ENCODE data around the gene MAP3K5. TPM values are rescaled to one million over a fixed set of nuclear protein-coding genes. Genes with fewer than 3 reads are reported as not detected.

Gene MAP3K5
- total and polyA plus RNA-seq, 9 of the 15 experiments (the other 6 are each of a cell fraction or from before 2014, with no cell fraction given): 2.2 to 13.0 (median 9.9) TPM

GRCh38 chr6:136792410-136793262 is at the start of gene MAP3K5 (continued):
- TF ChIP-seq ETV1 (tag; conservative IDR thresholded peaks at IDR 0.05; ENCODE audit: low read depth) (peak; percentile 57), FOXA3 (CRISPR knock-in tag; conservative IDR thresholded peaks at IDR 0.05 in 1 of 2, IDR thresholded peaks at IDR 0.05 in 1 of 2) (peak; percentile 5 to 27; a peak in 1 of 4 replicates), FIP1L1 (IDR thresholded peaks at IDR 0.05; ENCODE audit: low read depth, low read length, poor library complexity, severe bottlenecking) (peak; percentile 78), SNIP1 (IDR thresholded peaks at IDR 0.05; ENCODE audit: low read depth) (no peak), SMARCE1 (IDR thresholded peaks at IDR 0.05) (peak; percentile 50; the same call in 1 of the 2 replicates), HMGXB4 (CRISPR knock-in tag; IDR thresholded peaks at IDR 0.05) (peak; percentile 95), E2F5 (CRISPR knock-in tag; IDR thresholded peaks at IDR 0.05) (peak; percentile 76), ZNF134 (CRISPR knock-in tag; conservative IDR thresholded peaks at IDR 0.05) (no peak), E2F3 (CRISPR knock-in tag; IDR thresholded peaks at IDR 0.05) (peak; percentile 83; the same call in 1 of the 2 replicates), HMG20A (CRISPR knock-in tag; conservative IDR thresholded peaks at IDR 0.05) (no peak), CREB1 (IDR thresholded peaks at IDR 0.05) (peak; percentile 27), CREB1 (CRISPR knock-in tag; IDR thresholded peaks at IDR 0.05) (no peak; the same call in 1 of the 2 replicates), ZNF76 (CRISPR knock-in tag; IDR thresholded peaks at IDR 0.05; ENCODE audit: borderline replicate concordance) (no peak), EGR1 (conservative IDR thresholded peaks at IDR 0.05) (peak; percentile 71), EP400 (IDR thresholded peaks at IDR 0.05) (peak; percentile 92), ZNF431 (CRISPR knock-in tag; IDR thresholded peaks at IDR 0.05) (no peak), SMARCA5 (IDR thresholded peaks at IDR 0.05) (0 out of 2 replicates have a peak, but pooled peaks have one; percentile 75), CTCFL (IDR thresholded peaks at IDR 0.05; ENCODE audit: borderline replicate concordance, insufficient read depth, low read depth, low read length, poor library complexity, severe bottlenecking) (peak; percentile 99), ZNF311 (CRISPR knock-in tag; IDR thresholded peaks at IDR 0.05) (0 out of 2 replicates have a peak, but pooled peaks have one; percentile 16), ZNF146 (CRISPR knock-in tag; IDR thresholded peaks at IDR 0.05; ENCODE audit: unreplicated experiment) (peak; percentile 47), SAP30 (IDR thresholded peaks at IDR 0.05; ENCODE audit: borderline replicate concordance, insufficient read depth, low read depth, low read length, poor library complexity, severe bottlenecking) (peak; percentile 11), SIN3A (IDR thresholded peaks at IDR 0.05; ENCODE audit: borderline replicate concordance in 2 of 2, control insufficient read depth in 1 of 2, low read depth in 2 of 2, low read length in 2 of 2) (peak; percentile 29 to 52; a peak in 2 of 4 replicates), TRIM28 (IDR thresholded peaks at IDR 0.05) (peak; percentile 46; the same call in 1 of the 2 replicates)
